ENCODE measurements around the gene EFNA5.
"Not testable (repeated sequence)": the region's sequence is repeated elsewhere in the genome, so short reads cannot be mapped to it uniquely, and the experiment has no call there.

Gene EFNA5

GRCh38 chr5:107517185-107518033 is 153.3 kb downstream of the EFNA5 start:
- DNase-seq (ENCODE audit: low read depth), result no peak

- no peak for DNase-seq (ENCODE audit: low read depth)
Observed at GRCh38 chr5:107516452-107517184, 154.1 kb downstream of the EFNA5 start.

- no peak for DNase-seq (ENCODE audit: low read depth)
Observed at GRCh38 chr5:107515521-107516080, 155.1 kb downstream of the EFNA5 start.

GRCh38 chr5:107514305-107514704 is 156.4 kb downstream of the EFNA5 start:
- no peak for DNase-seq (ENCODE audit: low read depth)

- no peak for DNase-seq (ENCODE audit: low read depth)
Observed at GRCh38 chr5:107513337-107514085, 157.2 kb downstream of the EFNA5 start.

GRCh38 chr5:107512029-107512428 is 158.7 kb downstream of the EFNA5 start:
- no peak for DNase-seq (ENCODE audit: low read depth)

GRCh38 chr5:107510125-107510524 is 160.6 kb downstream of the EFNA5 start:
- no peak for DNase-seq (ENCODE audit: low read depth)

- DNase-seq (ENCODE audit: low read depth), result no peak
Observed at GRCh38 chr5:107508097-107508496, 162.6 kb downstream of the EFNA5 start.

GRCh38 chr5:107505763-107506534 is 164.8 kb downstream of the EFNA5 start:
- DNase-seq (ENCODE audit: low read depth), result no peak

- no peak for DNase-seq (ENCODE audit: low read depth)
Observed at GRCh38 chr5:107504424-107504823, 166.3 kb downstream of the EFNA5 start.

- no peak for DNase-seq (ENCODE audit: low read depth)
Observed at GRCh38 chr5:107502676-107503060, 168.1 kb downstream of the EFNA5 start.

GRCh38 chr5:107501965-107502675 is 168.6 kb downstream of the EFNA5 start:
- DNase-seq (ENCODE audit: low read depth), result no peak

- no peak for DNase-seq (ENCODE audit: low read depth)
Observed at GRCh38 chr5:107500840-107501239, 169.9 kb downstream of the EFNA5 start.

- no peak for DNase-seq (ENCODE audit: low read depth)
Observed at GRCh38 chr5:107500347-107500746, 170.4 kb downstream of the EFNA5 start.

- DNase-seq (ENCODE audit: low read depth), result no peak
Observed at GRCh38 chr5:107499776-107500175, 171.0 kb downstream of the EFNA5 start.

GRCh38 chr5:107499237-107499636 is 171.5 kb downstream of the EFNA5 start:
- DNase-seq (ENCODE audit: low read depth), result no peak

- DNase-seq (ENCODE audit: low read depth), result no peak
Observed at GRCh38 chr5:107496466-107496865, 174.3 kb downstream of the EFNA5 start.

GRCh38 chr5:107494129-107494528 is 176.6 kb downstream of the EFNA5 start:
- DNase-seq (ENCODE audit: low read depth), result not testable (repeated sequence)

GRCh38 chr5:107487056-107487542 is 183.6 kb downstream of the EFNA5 start:
- DNase-seq (ENCODE audit: low read depth), result no peak

- DNase-seq (ENCODE audit: low read depth), result peak; percentile 13
Observed at GRCh38 chr5:107486489-107486888, 184.2 kb downstream of the EFNA5 start.

GRCh38 chr5:107485184-107485583 is 185.6 kb downstream of the EFNA5 start:
- no peak for DNase-seq (ENCODE audit: low read depth)
